Naive thymus-derived CD8-positive, alpha-beta T cell (primary cell): Measurements from ENCODE around the gene ST7. TPM values are rescaled to one million over a fixed set of nuclear protein-coding genes. Genes with fewer than 3 reads are reported as not detected.

Source experiments
- ATAC-seq, 2 donors: fragments of 150-1000 bp; cut with Tn5 transposase in 1 of 2; sonication (Bioruptor Pico), chemical (Tn5 transposase) in 1 of 2; 1 replicate in 1 of 2; 2 replicates in 1 of 2; pipeline ENCODE4 v1.10.0; 2021; ENCODE audit warnings: mild to moderate bottlenecking in 2 of 2, moderate library complexity in 2 of 2
- POLR2A ChIA-PET: fragments of 350-600 bp; sonication (Branson Sonifier 250); formaldehyde crosslinking; loops from one replicate; lab custom pipeline; 2021; ENCODE audit warnings: antibody characterized with exemption; lab: Charles Lee
- DNase-seq, 10 donors: peaks; one replicate each; pipeline versions ENCODE4 v3.0.0 to v3.0.0-alpha.2; 2020 to 2022
- H3K27ac Mint-ChIP-seq, 10 donors: one replicate each; pipeline ENCODE4 v1.8.0; 2020 to 2022; ENCODE audit warnings: mild to moderate bottlenecking in 10 of 10, mixed read lengths in 10 of 10, moderate library complexity in 4 of 10, inconsistent platforms in 1 of 10
- H3K27me3 Mint-ChIP-seq, 5 donors: one replicate each; pipeline ENCODE4 v1.8.0; 2021 to 2022; ENCODE audit warnings: mixed read lengths in 5 of 5
- H3K36me3 Mint-ChIP-seq, 3 donors: one replicate each; pipeline ENCODE4 v1.8.0; 2020 to 2022; ENCODE audit warnings: mixed read lengths in 3 of 3, mild to moderate bottlenecking in 2 of 3, inconsistent platforms in 1 of 3
- H3K4me1 Mint-ChIP-seq, 4 donors: one replicate each; pipeline ENCODE4 v1.8.0; 2021 to 2022; ENCODE audit warnings: mixed read lengths in 4 of 4
- H3K4me3 Mint-ChIP-seq, 10 donors: one replicate each; pipeline ENCODE4 v1.8.0; 2020 to 2022; ENCODE audit warnings: mild to moderate bottlenecking in 10 of 10, mixed read lengths in 10 of 10, moderate library complexity in 6 of 10, inconsistent platforms in 1 of 10
- H3K9me3 Mint-ChIP-seq, 9 donors: one replicate each; pipeline ENCODE4 v1.8.0; 2020 to 2022; ENCODE audit warnings: mixed read lengths in 9 of 9, mild to moderate bottlenecking in 3 of 9, inconsistent platforms in 1 of 9, moderate library complexity in 1 of 9
- polyA plus RNA-seq, 3 donors: library from polyadenylated mRNA; unstranded; fragments of 300-500 nt; fragmentation: Illumina TruSeq; gene quantifications; one replicate each; pipeline ENCODE4 v1.2.3, GENCODE V29; 2021
- total RNA-seq, 8 experiments: library from RNA in 2 of 8; stranded (reverse) in 2 of 8; gene quantifications; one replicate each; pipeline ENCODE4 v1.2.3 and lab custom pipeline; 2021 to 2026

Gene ST7
- total and polyA plus RNA-seq, 5 experiments from 2014 or later = 1.3 to 5.3 (median 3.0) TPM

- Mint-ChIP-seq H3K36me3 (peaks cover 3 to 10% (median 3%) of the 10 kb centered on the region in 3 donors), H3K27ac (no peak overlapping the region), H3K4me1 (no peaks in the 10 kb centered on the region), H3K4me3 (no peak overlapping the region), H3K9me3 (no peaks in the 10 kb centered on the region), H3K27me3 (no peaks in the 10 kb centered on the region)
- POLR2A ChIA-PET = no interaction called here
- no peak for DNase-seq
- no peak for ATAC-seq
Observed at GRCh38 chr7:117186218-117187010, 233.1 kb downstream of the ST7 start.

- no peak for ATAC-seq
- no peaks in the 10 kb centered on the region for H3K9me3 Mint-ChIP-seq
Observed at GRCh38 chr7:117188376-117188775, 235.1 kb downstream of the ST7 start.

GRCh38 chr7:117188949-117189592 is 235.8 kb downstream of the ST7 start:
- no peaks in the 10 kb centered on the region for H3K27me3 Mint-ChIP-seq
- no peaks in the 10 kb centered on the region for H3K4me1 Mint-ChIP-seq
- no peak overlapping the region for H3K4me3 Mint-ChIP-seq
- no peak overlapping the region for H3K27ac Mint-ChIP-seq
- H3K9me3 Mint-ChIP-seq = no peaks in the 10 kb centered on the region
- POLR2A ChIA-PET = no interaction called here
- ATAC-seq (no peak), DNase-seq (no peak)
- peaks cover 0 to 3% (median 3%) of the 10 kb centered on the region in 3 donors for H3K36me3 Mint-ChIP-seq

More at GRCh38 chr7:117188376-117188775, 235.1 kb downstream of the ST7 start:
- no peak for DNase-seq
- POLR2A ChIA-PET = no interaction called here
- Mint-ChIP-seq H3K4me1 (no peaks in the 10 kb centered on the region), H3K4me3 (no peak overlapping the region), H3K27ac (no peak overlapping the region), H3K27me3 (no peaks in the 10 kb centered on the region), H3K36me3 (peaks cover 3 to 5% (median 3%) of the 10 kb centered on the region in 3 donors)

- H3K27me3 Mint-ChIP-seq = no peaks in the 10 kb centered on the region
- POLR2A ChIA-PET = no interaction called here
- H3K36me3 Mint-ChIP-seq = peaks cover 0 to 3% (median 3%) of the 10 kb centered on the region in 3 donors
- no peak overlapping the region for H3K4me3 Mint-ChIP-seq
- DNase-seq (no peak), ATAC-seq (no peak)
- no peaks in the 10 kb centered on the region for H3K9me3 Mint-ChIP-seq
- H3K4me1 Mint-ChIP-seq = no peaks in the 10 kb centered on the region
- H3K27ac Mint-ChIP-seq = no peak overlapping the region
Observed at GRCh38 chr7:117190104-117190503, 236.8 kb downstream of the ST7 start.

GRCh38 chr7:117190746-117191435 is 237.6 kb downstream of the ST7 start:
- DNase-seq (no peak), ATAC-seq (no peak)
- POLR2A ChIA-PET = no interaction called here
- Mint-ChIP-seq H3K27ac (no peak overlapping the region), H3K36me3 (peaks cover 0 to 3% (median 3%) of the 10 kb centered on the region in 3 donors), H3K9me3 (no peaks in the 10 kb centered on the region), H3K27me3 (no peaks in the 10 kb centered on the region), H3K4me3 (no peak overlapping the region), H3K4me1 (no peaks in the 10 kb centered on the region)

GRCh38 chr7:117192108-117192507 is 238.8 kb downstream of the ST7 start:
- no peak overlapping the region for H3K27ac Mint-ChIP-seq
- H3K36me3 Mint-ChIP-seq = peaks cover 0 to 3% (median 3%) of the 10 kb centered on the region in 3 donors
- H3K4me3 Mint-ChIP-seq = no peak overlapping the region
- DNase-seq (no peak), ATAC-seq (no peak)
- POLR2A ChIA-PET = no interaction called here
- H3K4me1 Mint-ChIP-seq = no peaks in the 10 kb centered on the region
- H3K9me3 Mint-ChIP-seq = no peaks in the 10 kb centered on the region
- H3K27me3 Mint-ChIP-seq = no peaks in the 10 kb centered on the region

GRCh38 chr7:117193564-117193963 is 240.3 kb downstream of the ST7 start:
- Mint-ChIP-seq H3K9me3 (no peaks in the 10 kb centered on the region), H3K27ac (no peak overlapping the region), H3K36me3 (peaks cover 0 to 5% (median 3%) of the 10 kb centered on the region in 3 donors), H3K4me1 (no peaks in the 10 kb centered on the region), H3K4me3 (no peak overlapping the region), H3K27me3 (no peaks in the 10 kb centered on the region)
- POLR2A ChIA-PET = no interaction called here
- no peak for ATAC-seq
- DNase-seq = no peak

GRCh38 chr7:117194445-117194844 is 241.1 kb downstream of the ST7 start:
- Mint-ChIP-seq H3K27me3 (no peaks in the 10 kb centered on the region), H3K27ac (no peak overlapping the region), H3K4me1 (no peaks in the 10 kb centered on the region), H3K36me3 (peaks cover 0 to 10% (median 3%) of the 10 kb centered on the region in 3 donors), H3K9me3 (no peaks in the 10 kb centered on the region), H3K4me3 (no peak overlapping the region)
- DNase-seq (no peak), ATAC-seq (no peak)
- POLR2A ChIA-PET = no interaction called here

GRCh38 chr7:117195361-117196029 is 242.2 kb downstream of the ST7 start:
- Mint-ChIP-seq H3K4me3 (no peak overlapping the region), H3K27me3 (no peaks in the 10 kb centered on the region), H3K36me3 (peaks cover 0 to 6% (median 0%) of the 10 kb centered on the region in 3 donors), H3K4me1 (no peaks in the 10 kb centered on the region), H3K9me3 (no peaks in the 10 kb centered on the region), H3K27ac (no peak overlapping the region)
- POLR2A ChIA-PET = no interaction called here
- no peak for DNase-seq
- no peak for ATAC-seq

- H3K4me3 Mint-ChIP-seq = no peak overlapping the region
- no peaks in the 10 kb centered on the region for H3K27me3 Mint-ChIP-seq
- H3K9me3 Mint-ChIP-seq = no peaks in the 10 kb centered on the region
- POLR2A ChIA-PET = no interaction called here
- DNase-seq (no peak), ATAC-seq (no peak)
- no peak overlapping the region for H3K27ac Mint-ChIP-seq
- H3K36me3 Mint-ChIP-seq = peaks cover 0 to 9% (median 0%) of the 10 kb centered on the region in 3 donors
- no peaks in the 10 kb centered on the region for H3K4me1 Mint-ChIP-seq
Observed at GRCh38 chr7:117200132-117200531, 246.8 kb downstream of the ST7 start.

- DNase-seq (no peak), ATAC-seq (no peak)
- Mint-ChIP-seq H3K27me3 (no peaks in the 10 kb centered on the region), H3K9me3 (no peaks in the 10 kb centered on the region), H3K36me3 (peaks cover 0 to 9% (median 0%) of the 10 kb centered on the region in 3 donors), H3K4me3 (no peak overlapping the region), H3K27ac (no peak overlapping the region), H3K4me1 (no peaks in the 10 kb centered on the region)
- POLR2A ChIA-PET = no interaction called here
Observed at GRCh38 chr7:117200786-117201458, 247.6 kb downstream of the ST7 start.

- ATAC-seq = no peak
- no peak overlapping the region for H3K27ac Mint-ChIP-seq
- no peaks in the 10 kb centered on the region for H3K27me3 Mint-ChIP-seq
- no peaks in the 10 kb centered on the region for H3K4me1 Mint-ChIP-seq
- no peak for DNase-seq
- no peaks in the 10 kb centered on the region for H3K9me3 Mint-ChIP-seq
- no peak overlapping the region for H3K4me3 Mint-ChIP-seq
- peaks cover 0 to 9% (median 0%) of the 10 kb centered on the region in 3 donors for H3K36me3 Mint-ChIP-seq
- POLR2A ChIA-PET = no interaction called here
Observed at GRCh38 chr7:117202511-117202910, 249.2 kb downstream of the ST7 start.
